SH-SY5Y (cell line): Measurements from ENCODE around the gene NR2E1.

Experiments
- GATA2 ChIP-seq: IDR thresholded peaks from 2 replicates; pipeline ENCODE4 v1.6.1; 2011; ENCODE audit warnings: mild to moderate bottlenecking, low read depth, low read length
- GATA3 ChIP-seq: IDR thresholded peaks from 2 replicates; pipeline ENCODE4 v1.6.1; 2011; ENCODE audit warnings: low read depth, mild to moderate bottlenecking, low read length, moderate library complexity

- TF ChIP-seq GATA3 (no peak), GATA2 (no peak)
Measured at GRCh38 chr6:108203189-108204112, 37.6 kb downstream of the NR2E1 start.
